Inflammatory macrophage treated with lipopolysaccharide for 4 hours (primary cell): ENCODE data around the gene SF3B2.
"Not testable (repeated sequence)": the region's sequence is repeated elsewhere in the genome, so short reads cannot be mapped to it uniquely, and the experiment has no call there.

Experiments
- DNase-seq: peaks from one replicate; pipeline ENCODE4 v3.0.0-alpha.2; 2020

SF3B2 gene

GRCh38 chr11:66016793-66017177 is 35.4 kb upstream of the SF3B2 start:
- no peak for DNase-seq

DNA sequence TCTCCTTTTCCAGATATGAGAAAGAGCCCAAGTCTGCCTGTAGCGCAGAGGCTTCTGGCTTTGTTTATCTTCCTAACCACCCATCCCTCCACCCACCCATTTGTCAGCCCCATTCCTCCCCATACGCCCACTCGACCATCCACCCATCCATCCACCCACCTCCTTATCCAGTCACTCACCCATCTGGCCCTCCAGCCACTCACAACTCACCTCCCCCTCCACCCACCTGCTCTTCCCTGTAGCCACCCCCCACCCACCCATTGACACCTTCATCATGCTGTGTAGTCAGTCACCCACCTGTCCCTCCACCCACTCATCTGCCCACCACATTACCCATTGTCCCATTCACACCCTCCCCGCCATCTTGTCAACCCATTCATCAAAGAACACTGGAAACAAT is 34.8 kb upstream of the SF3B2 start:
- DNase-seq: no peak

GRCh38 chr11:66020212-66020611 is 32.0 kb upstream of the SF3B2 start:
- no peak for DNase-seq

DNA sequence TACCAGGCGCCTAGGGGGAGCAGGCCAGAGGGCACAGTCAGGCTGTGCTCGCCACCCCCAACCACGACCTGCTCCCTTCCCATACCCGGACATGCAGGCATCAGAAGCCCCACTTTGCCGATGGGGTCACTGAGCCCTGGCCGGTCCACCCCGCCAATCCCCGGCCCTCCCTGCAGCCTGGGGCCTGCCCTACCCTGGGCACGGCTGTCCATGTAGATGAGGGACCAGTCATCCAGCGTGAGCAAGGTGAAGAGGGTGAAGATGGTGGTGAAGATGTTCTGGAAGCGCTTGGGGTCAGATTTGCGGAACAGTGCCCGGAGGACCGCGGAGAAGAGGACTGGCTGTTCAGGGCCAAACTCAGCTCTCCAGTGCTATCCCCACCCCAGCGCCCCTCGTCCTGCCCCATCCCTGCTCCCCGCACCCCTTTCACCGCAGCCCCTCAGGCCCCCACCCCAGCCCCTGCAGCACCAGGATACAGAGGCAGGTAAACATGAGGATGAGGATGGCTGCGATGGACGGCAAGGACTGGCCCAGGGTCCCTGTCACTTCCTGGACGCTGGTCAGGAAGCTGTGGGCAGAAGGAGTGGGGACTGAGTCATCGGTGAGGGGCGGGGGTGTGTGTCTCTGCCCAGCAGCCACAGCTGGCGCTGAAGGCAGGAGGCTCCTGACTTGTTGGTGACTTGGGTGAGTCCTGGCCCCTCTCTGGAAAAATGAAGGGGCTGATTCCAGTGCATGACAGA is 31.4 kb upstream of the SF3B2 start:
- peak; percentile 78 for DNase-seq

- peak; percentile 70 for DNase-seq
These were observed 29.6 kb upstream of the SF3B2 start for GRCh38 chr11:66022401-66023185.

GRCh38 chr11:66023186-66023440 is 29.1 kb upstream of the SF3B2 start:
- not testable (repeated sequence) for DNase-seq

DNA sequence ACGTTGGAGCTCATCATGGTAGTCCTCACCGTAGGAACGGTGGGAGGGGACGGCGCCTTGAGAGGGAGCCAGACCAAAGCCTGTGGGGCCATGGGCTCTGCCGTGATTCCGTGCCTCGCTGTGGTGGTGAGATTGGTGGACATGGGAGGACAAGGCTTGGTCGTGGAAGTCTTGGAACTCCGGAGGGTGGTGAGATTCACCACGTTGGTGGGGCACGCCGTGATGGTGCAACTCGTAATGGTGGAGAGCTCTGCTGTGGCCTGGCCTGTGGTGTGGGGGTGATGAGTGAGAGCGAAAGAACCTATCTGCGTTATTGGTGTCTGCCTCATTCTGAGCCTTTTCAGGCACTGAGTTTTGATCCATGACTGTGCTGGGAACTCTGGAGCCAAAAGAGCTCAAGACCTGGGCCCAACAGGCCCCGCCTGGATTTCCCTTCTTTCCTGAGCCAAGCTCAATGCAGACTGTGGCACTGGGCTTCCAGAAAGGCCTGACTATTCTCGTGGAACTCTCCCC is 26.1 kb upstream of the SF3B2 start, which contains the start of gene CATSPER1:
TSS of gene CATSPER1 (minus strand) at position 463 of the 513 bp plus-strand sequence. CDS start at position 363, 100 bp downstream.
- DNase-seq: no peak

DNA sequence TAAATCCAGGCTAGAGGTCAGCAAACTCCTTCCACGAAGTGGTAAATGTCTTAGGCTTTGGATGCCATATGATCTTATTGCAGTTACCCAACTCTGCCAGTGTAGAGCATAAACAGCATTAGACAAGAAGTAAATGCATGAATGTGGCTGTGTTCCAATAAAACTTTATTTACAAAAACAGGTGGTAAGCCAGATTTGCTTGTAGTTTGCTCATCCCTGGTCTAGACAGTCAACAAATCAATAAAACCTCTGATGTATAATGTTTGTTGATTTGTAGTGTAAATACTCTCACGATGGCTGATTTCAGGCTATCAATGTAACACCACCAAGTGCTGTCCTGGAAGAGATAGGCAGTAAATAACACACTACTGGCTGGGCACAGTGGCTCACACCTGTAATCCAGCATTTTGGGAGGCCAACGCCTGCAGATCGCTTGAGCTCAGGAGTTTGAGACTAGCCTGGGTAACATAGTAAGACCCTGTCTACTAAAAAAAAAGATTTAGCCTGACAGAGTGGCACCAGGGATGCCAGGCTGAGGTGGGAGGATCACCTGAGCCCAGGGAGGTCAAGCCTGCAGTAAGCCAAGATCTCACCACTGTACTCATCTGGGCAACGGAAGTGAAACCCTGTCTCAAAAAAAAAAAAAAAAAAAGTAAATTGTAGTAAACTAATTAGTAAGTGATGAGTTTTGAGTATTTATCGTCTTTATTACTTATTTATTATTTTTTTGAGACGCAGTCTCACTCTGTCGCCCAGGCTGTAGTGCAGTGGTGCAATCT is 19.0 kb upstream of the SF3B2 start:
- DNase-seq: no peak

DNA sequence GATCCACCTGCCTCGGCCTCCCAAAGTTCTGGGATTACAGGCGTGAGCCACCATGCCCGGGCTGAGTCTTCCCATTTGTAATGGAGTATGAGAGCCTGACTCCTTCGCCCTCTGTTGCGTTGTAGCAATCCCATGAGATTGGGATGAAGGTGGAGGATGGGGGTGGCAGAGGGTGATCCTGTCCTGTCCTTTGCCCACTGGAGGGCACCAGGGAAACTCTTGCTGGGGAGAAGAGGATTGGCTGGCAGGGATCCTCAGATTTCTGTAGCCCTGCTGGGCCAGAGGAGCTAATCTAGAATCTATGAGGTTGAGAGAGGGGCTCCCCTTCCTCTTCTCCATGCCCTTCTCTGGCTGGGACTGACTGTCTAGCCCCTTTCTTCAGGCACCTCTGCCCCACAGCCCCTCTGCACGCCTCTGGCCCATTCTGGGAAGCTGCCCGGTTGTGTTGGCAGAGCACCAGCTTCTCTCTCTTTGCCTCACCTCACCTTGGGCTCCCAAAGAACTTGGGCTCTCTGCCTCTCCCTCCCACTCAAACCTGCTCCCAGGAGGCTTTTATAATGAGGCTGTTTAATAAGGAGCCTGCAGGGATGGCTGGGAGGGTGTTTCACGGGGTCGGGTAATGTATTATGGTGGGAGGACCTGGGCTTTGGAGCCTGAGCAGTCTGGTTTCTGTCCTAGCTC is 16.4 kb upstream of the SF3B2 start:
- DNase-seq: no peak

DNA sequence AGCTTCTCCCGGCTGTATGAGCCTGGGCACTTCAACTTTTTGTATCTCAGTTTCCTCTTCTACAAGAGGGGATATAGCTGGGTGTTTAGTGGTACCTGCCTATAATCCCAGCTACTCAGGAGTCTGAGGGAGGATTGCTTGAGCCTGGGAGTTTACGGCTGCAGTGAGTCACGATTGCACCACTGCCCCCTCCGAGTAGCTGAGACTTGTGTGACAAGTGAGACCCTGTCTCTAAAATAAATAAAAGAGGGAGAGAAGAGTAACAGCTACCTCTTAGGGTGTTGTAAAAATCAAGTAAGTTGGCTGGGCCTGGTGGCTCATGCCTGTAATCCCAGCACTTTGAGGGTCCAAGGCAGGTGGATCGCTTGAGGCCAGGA is 15.8 kb upstream of the SF3B2 start:
- DNase-seq: no peak

- no peak for DNase-seq
These were observed 14.8 kb upstream of the SF3B2 start for GRCh38 chr11:66037327-66037726.

GRCh38 chr11:66039765-66040164 is 12.4 kb upstream of the SF3B2 start:
- DNase-seq: no peak

DNA sequence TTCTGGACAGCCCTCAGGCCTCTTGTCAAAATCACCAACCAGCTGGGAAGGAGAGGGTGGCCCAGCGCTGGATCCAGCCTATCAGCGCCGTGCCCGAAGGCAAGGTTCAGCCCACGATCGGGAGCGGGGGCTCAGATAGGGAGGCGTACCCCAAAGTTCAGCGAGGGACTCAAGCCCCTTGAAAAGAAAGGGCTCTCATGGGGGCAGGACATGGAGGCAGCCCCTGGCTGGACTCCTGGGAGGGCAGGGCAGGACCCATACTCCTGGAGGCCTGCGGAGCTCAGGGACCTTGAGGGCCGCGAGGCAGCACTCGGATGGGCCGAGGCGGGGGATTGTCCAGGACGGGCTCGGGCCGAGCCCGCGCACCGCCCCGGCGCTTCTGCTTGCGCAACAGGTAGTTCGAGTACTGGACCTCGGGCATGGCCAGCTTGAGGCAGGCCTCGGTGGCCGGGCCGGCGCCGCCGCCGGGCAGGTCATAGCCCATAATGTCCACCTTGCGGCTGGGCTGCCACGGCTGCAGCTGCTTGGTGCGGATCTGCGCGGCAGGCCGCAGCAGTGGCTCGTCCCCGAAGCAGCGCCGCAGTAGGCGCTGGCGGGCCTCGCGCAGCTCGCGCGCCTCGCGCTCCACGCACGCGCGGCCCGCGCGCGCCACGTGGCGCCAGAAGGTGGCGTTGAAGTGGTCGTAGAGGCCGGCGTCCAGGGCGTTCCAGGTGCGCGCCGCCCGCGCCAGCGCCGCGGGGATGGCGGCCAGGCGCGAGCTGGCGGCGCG is 9.8 kb upstream of the SF3B2 start:
- DNase-seq: no peak

DNA sequence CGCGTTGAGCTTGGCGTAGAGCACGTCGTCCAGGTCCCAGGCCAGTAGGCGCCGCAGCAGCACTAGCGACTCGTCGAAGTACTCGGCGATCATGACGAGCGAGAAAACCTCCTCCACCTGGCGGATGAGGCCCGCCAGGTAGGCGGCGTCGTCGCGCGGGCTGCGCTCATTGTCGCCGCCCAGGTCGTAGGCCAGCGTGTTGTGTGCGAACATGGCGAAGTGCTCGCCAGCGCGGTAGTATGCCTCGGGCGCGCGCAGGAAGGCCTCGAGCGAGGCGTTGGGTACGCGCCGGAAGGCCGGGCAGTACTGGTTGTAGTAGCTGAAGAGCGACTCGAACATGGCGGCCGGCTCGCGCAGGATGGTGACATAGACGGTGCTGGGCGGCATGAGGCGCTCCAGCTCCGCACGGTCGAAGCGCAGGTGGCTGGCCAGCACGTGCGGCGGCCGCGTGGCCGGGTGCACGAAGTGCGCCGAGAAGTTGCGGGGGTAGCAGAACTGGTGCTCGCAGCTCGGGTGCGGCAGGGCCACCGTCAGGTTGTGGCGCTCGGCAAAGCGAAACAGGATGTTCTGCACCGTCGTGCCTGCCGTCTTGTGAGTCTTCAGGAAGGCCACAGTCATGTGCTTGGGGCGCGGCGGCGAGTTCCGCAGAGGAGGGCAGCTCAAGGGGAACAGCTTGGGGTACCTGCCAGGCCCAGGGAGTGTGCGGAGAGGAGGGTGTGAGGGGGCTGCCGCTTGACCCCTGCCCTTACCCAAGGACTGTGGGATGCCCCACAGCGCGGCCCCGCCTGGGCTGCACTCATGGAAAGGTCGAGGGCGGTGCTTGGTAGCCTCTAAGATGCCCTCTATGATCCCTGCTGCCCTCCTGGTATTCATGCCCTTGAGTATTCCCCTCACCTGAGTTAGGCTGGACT is 8.9 kb upstream of the SF3B2 start:
- no peak for DNase-seq

GRCh38 chr11:66044757-66045156 is 7.4 kb upstream of the SF3B2 start:
- no peak for DNase-seq

DNA sequence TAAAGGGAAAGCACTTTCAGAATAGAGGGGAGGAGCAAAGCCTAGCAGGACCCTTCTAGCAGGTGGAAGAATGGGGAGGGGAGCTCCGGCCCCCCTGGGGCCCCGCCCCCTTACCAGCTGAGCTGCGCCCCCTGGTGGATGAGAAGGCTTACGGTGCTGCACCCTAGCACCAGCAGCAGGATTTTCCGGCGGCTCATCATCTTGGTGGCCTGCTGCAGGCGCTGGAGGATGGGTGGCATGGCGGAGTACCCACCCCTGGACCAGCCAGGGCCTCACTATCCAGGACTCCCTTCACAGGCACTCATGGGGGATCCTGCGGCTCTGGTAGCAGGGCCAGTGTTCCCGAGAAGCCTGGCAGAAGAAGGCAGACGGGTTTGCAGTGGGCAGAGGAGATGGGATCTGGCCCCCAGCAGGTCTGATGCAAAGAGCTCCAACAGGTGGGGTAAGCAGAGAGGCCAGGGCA is 7.0 kb upstream of the SF3B2 start:
- peak; percentile 74 for DNase-seq

GRCh38 chr11:66046901-66047300 is 5.3 kb upstream of the SF3B2 start:
- no peak for DNase-seq

- no peak for DNase-seq
These were observed 4.4 kb upstream of the SF3B2 start for GRCh38 chr11:66047541-66048365.

DNA sequence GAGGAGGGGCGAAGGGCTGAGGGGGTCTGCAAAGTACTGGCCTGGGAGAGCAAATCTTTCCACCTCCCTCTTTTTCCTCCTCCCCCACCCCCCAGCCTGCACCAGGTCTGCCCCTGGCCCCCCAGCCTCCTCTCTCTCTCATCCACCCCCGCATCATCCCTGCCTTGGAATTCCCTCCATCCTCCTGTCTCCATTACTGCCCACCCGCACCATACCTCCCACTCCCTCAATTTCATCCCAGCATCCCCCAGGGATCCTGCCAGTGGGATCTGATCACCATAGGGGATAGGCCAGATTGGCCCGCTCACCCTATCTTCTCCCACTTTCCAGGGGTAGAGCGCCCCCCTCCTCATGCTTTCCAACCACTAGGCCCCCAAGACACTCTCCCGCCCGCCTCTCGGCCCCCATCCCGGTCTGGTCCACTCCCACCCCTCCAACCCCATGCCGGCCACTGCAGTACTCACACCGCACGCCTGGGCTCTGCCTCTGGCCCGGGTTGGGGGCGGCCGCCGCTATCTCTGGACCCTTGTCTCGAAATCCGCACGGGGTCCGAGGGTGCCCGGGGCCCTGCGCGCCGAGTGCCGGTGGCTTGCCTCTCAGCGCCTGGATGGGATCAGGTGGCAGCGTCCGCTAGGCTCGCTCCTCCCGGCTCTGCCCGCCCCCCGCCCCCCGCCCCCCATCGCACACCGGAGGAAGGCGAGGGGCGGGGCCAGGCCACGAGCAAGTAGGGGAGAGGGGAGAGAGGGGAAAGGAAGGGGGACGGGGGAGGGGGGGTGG is 3.4 kb upstream of the SF3B2 start, which contains the start of gene GAL3ST3:
TSS of gene GAL3ST3 (minus strand) at position 615 of the 777 bp plus-strand sequence. CDS start 3,746 bp downstream, outside the sequence.
- DNase-seq: no peak
